Measurements from ENCODE around the gene F12.

The F12 gene

DNA sequence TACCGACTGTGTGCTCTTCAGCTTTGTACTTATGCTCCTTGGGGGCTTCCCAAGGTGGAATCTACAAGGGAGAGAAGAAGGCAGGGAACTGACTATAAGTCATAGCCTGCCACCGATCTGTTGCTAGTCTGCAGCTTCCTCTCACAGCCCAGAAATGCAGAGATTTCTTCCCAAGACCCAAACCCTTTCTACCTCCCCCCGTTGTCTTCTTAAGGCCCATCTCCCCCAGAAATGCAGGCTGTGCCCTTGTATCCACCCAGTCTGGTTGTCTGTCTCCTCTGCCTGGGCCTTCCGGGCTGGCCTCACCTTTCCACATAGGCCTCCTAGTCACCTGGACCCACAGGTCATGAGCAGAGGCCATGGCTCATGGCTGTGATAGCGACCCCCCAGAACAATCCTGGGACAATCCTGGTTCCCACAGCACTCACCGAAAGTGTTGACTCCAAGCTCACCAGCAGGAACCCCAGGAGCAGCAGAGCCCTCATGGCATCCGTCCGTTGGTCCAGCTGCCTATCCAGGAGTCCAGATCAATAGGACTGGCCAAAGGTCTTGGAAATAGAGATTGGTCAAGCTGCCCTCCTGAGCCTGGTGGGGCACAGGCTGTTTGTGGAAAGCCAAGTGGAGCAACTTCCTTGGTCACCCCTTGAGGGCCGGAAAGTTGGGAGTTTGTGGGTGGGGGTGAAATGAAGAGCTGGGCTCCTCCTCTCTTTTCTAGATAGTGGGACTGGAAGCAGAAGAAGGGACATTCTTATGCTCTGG lies at the start of gene F12:
Gene F12 (minus strand): TSS at position 522 of the 759 bp plus-strand sequence. CDS start 37 bp downstream, at position 485.
- DNase-seq (ENCODE audit: low read depth), result no peak
- no peak within 1 kb of the TSS for H3K4me3 ChIP-seq (ENCODE audit: low read depth, low read length)
- TF ChIP-seq, protein P1, sequence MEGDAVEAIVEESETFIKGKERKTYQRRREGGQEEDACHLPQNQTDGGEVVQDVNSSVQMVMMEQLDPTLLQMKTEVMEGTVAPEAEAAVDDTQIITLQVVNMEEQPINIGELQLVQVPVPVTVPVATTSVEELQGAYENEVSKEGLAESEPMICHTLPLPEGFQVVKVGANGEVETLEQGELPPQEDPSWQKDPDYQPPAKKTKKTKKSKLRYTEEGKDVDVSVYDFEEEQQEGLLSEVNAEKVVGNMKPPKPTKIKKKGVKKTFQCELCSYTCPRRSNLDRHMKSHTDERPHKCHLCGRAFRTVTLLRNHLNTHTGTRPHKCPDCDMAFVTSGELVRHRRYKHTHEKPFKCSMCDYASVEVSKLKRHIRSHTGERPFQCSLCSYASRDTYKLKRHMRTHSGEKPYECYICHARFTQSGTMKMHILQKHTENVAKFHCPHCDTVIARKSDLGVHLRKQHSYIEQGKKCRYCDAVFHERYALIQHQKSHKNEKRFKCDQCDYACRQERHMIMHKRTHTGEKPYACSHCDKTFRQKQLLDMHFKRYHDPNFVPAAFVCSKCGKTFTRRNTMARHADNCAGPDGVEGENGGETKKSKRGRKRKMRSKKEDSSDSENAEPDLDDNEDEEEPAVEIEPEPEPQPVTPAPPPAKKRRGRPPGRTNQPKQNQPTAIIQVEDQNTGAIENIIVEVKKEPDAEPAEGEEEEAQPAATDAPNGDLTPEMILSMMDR (IDR thresholded peaks at IDR 0.05; ENCODE audit: low read depth, low read length, missing control alignments), result no peak

DNA sequence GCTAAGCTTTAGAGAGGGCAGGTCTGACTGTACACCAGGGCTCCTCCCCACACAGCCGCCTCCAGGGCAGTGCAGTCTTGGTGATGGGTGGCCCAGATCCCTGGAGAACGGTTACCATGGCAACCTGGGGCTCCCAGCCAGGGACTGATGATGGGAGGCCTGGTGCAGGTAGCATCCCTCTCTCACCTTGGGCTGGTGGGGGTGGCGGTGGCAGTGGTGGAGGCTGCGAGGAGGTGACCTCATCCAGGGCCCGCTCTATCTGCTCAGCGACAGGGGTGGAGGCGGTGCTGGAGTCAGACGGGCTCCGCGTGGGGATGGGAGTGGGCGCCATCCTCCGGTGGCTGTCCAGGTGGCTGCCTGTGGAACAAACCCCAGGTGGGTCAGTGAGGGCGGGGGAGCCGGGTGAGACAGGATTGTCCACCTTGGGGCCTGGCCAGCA lies 49.6 kb upstream of the F12 start:
- DNase-seq (ENCODE audit: low read depth), result no peak
- H3K4me3 ChIP-seq (ENCODE audit: low read depth, low read length), result no peak overlapping the region
- TF ChIP-seq, protein P1 (IDR thresholded peaks at IDR 0.05; ENCODE audit: low read depth, low read length, missing control alignments), result no peak

DNA sequence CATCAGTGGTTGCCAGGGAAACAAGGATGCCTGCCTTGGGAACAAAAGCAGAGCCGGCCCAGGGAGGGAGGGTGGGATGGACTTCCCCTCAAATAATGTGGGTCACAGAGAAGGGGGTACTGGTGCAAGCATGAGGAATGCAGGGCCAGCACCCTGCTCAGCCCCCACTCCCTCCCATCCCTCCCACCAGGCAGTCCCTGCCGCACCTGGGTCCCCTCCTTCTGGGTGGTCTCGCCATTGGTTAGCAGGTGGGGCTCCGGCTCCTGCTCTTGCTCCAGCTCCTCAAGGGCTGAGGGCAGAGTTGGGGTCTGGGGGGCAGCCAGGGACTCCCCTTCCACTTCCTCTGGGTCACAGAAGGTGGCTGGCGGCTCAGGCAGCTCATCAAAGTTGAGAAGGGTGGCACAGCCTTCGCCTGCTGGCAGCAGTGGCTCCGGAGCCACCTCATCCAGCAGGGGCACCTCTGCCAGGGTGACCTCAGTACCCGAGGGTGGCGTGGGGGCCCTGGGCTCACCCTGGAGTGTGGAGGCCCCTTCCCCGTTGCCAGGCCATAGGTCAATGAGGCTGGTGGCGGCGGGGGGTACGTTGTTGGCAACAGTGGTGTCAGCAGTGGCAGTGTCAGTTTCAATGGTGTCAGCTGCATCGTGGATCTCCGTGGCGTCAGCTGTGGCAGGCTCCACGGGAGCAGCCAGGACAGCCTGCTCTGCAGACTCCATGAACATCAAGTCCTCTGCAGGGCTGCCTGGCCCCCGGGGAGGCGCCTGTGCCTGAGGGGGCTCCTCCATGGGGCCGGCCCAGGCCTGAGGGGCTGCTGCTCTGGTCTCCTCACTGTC lies 48.7 kb upstream of the F12 start:
- no peak overlapping the region for H3K4me3 ChIP-seq (ENCODE audit: low read depth, low read length)
- DNase-seq (ENCODE audit: low read depth), result no peak
- TF ChIP-seq, protein P1 (IDR thresholded peaks at IDR 0.05; ENCODE audit: low read depth, low read length, missing control alignments), result no peak

DNA sequence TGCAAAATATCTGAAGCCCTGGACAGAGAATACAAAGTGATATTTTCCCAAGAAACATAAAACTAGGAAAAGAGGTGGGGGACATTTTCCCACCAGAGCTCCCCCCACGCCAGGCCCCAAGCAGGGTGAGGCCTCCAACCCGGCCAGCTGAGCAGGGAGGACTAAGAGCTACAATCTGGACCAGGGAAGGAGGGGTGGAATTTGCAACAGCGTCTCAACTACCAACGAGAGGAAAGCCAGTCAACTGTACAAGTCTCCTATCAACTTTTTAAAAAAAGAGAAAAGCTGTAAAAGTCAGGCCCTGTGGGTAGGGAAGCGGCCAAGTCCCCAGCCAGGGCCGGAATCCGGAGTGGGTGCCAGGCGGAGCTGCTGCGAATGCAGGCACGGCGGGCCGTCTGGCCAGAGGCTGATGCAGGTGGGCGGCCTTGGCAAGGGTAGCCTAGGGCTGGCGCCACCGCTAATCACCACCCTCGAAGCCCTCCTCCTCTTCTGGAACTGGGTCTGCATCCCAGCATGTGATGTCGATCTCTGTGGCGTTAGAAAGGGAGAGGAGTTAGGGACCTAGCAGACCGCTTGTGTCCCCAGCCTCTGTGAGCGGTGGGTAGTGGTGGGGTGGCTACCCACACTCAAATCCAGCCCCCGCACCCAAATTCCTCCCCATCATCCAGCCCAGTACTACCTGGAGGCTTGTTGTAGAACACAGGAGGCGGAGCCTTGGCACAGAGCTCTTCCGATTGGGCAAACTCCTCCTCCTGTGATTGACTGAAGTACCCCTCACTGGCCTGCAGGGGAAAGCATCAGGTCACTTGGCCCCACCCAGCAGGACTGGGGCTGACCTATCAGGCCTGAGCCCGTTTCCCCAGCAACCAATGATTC lies 47.9 kb upstream of the F12 start:
- H3K4me3 ChIP-seq (ENCODE audit: low read depth, low read length), result no peak overlapping the region
- peak; percentile 88 for DNase-seq (ENCODE audit: low read depth)
- TF ChIP-seq, protein P1 (IDR thresholded peaks at IDR 0.05; ENCODE audit: low read depth, low read length, missing control alignments), result peak; percentile 72

DNA sequence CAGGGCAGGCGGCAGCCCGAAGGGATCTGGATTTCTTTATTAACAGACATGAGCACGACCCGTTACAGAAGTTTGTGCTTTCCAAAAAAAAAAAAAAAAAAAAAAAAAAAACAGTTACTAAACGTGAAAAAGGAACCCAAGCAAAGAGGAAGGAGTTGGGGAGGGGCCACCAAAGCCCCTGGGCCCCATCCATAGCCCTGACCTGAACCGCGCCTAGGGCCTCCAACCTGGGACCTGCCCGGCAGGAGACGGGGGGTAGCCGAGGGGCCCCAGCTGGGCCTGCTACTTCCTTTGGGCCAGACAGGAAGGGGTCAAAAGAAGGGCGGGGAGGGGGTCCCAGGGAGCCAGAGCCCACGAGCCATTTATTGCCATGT lies 47.2 kb upstream of the F12 start:
- no peak for DNase-seq (ENCODE audit: low read depth)
- no peak overlapping the region for H3K4me3 ChIP-seq (ENCODE audit: low read depth, low read length)
- TF ChIP-seq, protein P1 (IDR thresholded peaks at IDR 0.05; ENCODE audit: low read depth, low read length, missing control alignments), result no peak
